ENCODE data around the gene ZNF502.

The ZNF502 gene

GRCh38 chr3:44771424-44772098, 59.1 kb downstream of the ZNF502 start:
- DNase-seq (ENCODE audit: low read depth): no peak

- no peak for DNase-seq (ENCODE audit: low read depth)
Measured at GRCh38 chr3:44772099-44772442, 59.6 kb downstream of the ZNF502 start.

All from amniotic epithelial cell (primary cell).